ENCODE results near the gene GAK. TPM values are rescaled to one million over a fixed set of nuclear protein-coding genes. Genes with fewer than 3 reads are reported as not detected.

GAK gene
- total and polyA plus RNA-seq, 3 experiments from 2014 or later: 82.9 to 118 (median 112) TPM

GRCh38 chr4:886244-886643, 45.9 kb downstream of the GAK start:
- CTCF ChIA-PET: no interaction called here
- Histone ChIP-seq H3K4me1 (ENCODE audit: insufficient read depth, low read length) (no peaks in the 10 kb centered on the region), H3K27ac (ENCODE audit: low read depth, low read length) (no peak overlapping the region), H3K36me3 (ENCODE audit: insufficient read depth, low read length) (peaks cover 11% of the 10 kb centered on the region), H3K9me3 (ENCODE audit: low read length) (no peaks in the 10 kb centered on the region), H3K27me3 (ENCODE audit: insufficient read depth, low read length, poor library complexity, severe bottlenecking) (no peaks in the 10 kb centered on the region), H3K4me3 (ENCODE audit: low read length) (no peak overlapping the region)
- H3K4me1 Mint-ChIP-seq: no peaks in the 10 kb centered on the region
- no peak for DNase-seq
- H3K27ac Mint-ChIP-seq: peak overlapping the region in 1 of 8 donors; percentile 71
- no peak overlapping the region for H3K4me3 Mint-ChIP-seq
- no peaks in the 10 kb centered on the region for H3K9me3 Mint-ChIP-seq
- no peaks in the 10 kb centered on the region for H3K27me3 Mint-ChIP-seq
- peaks cover 0 to 79% (median 8%) of the 10 kb centered on the region in 3 donors for H3K36me3 Mint-ChIP-seq
- POLR2A ChIA-PET: no interaction called here

DNA sequence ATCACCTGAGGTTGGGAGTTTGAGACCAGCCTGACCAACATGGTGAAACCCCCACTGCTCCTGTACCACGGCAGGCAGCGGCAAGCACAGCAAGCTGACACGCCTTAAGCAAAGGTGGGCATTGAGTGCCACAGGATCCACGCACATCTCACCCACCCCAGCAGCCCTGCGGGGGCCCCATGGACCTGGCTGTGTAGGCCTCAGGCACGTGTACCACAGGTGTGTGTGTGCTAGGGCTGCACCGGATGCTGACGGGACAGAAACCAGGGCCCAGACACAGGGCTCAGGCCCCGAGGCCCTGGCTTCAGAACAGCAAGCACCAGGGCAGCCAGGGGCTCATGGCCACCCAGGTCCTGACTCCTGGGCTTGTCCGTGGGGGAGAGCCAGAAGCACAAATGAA, 46.8 kb downstream of the GAK start:
- ChIA-PET CTCF (no interaction called here), POLR2A (no interaction called here)
- Histone ChIP-seq H3K36me3 (ENCODE audit: insufficient read depth, low read length) (peaks cover 11% of the 10 kb centered on the region), H3K27me3 (ENCODE audit: insufficient read depth, low read length, poor library complexity, severe bottlenecking) (no peaks in the 10 kb centered on the region), H3K27ac (ENCODE audit: low read depth, low read length) (no peak overlapping the region), H3K4me3 (ENCODE audit: low read length) (no peak overlapping the region), H3K9me3 (ENCODE audit: low read length) (no peaks in the 10 kb centered on the region), H3K4me1 (ENCODE audit: insufficient read depth, low read length) (no peaks in the 10 kb centered on the region)
- no peaks in the 10 kb centered on the region for H3K9me3 Mint-ChIP-seq
- peaks cover 0 to 74% (median 8%) of the 10 kb centered on the region in 3 donors for H3K36me3 Mint-ChIP-seq
- H3K27ac Mint-ChIP-seq: no peak overlapping the region
- no peaks in the 10 kb centered on the region for H3K27me3 Mint-ChIP-seq
- H3K4me3 Mint-ChIP-seq: no peak overlapping the region
- peaks cover 2 to 3% (median 3%) of the 10 kb centered on the region in 3 donors for H3K4me1 Mint-ChIP-seq
- DNase-seq: no peak

GRCh38 chr4:884896-885295, 47.2 kb downstream of the GAK start:
- Mint-ChIP-seq H3K27ac (no peak overlapping the region), H3K4me3 (no peak overlapping the region), H3K27me3 (no peaks in the 10 kb centered on the region), H3K36me3 (peaks cover 0 to 72% (median 8%) of the 10 kb centered on the region in 3 donors), H3K4me1 (peaks cover 7% of the 10 kb centered on the region in 3 donors), H3K9me3 (no peaks in the 10 kb centered on the region)
- CTCF ChIA-PET: no interaction called here
- no peaks in the 10 kb centered on the region for H3K27me3 ChIP-seq (ENCODE audit: insufficient read depth, low read length, poor library complexity, severe bottlenecking)
- DNase-seq: no peak
- H3K9me3 ChIP-seq (ENCODE audit: low read length): no peaks in the 10 kb centered on the region
- peaks cover 4% of the 10 kb centered on the region for H3K4me1 ChIP-seq (ENCODE audit: insufficient read depth, low read length)
- H3K4me3 ChIP-seq (ENCODE audit: low read length): no peak overlapping the region
- peaks cover 13% of the 10 kb centered on the region for H3K36me3 ChIP-seq (ENCODE audit: insufficient read depth, low read length)
- POLR2A ChIA-PET: no interaction called here
- H3K27ac ChIP-seq (ENCODE audit: low read depth, low read length): no peak overlapping the region

DNA sequence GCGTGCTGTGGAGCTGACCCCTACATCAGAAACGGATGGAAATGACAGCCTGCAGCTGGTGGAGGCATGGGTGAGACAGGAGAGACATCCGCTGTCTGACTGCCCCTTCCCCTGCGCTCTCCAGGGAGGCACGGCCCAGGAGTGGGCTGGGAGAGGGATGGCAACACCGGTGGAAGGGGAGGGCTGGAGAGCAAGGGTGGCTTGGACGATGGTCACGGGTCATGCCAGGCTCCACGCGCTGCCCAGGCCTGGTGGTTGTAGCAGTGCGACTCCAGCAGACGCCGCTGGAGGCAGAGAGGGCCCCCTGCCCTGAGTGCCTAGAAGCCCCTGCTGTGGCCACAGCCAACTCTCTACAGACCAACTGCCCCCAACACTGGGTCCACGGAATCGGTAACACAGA, 47.9 kb downstream of the GAK start:
- no peak for DNase-seq
- H3K9me3 Mint-ChIP-seq: no peaks in the 10 kb centered on the region
- CTCF ChIA-PET: no interaction called here
- Histone ChIP-seq H3K9me3 (ENCODE audit: low read length) (no peaks in the 10 kb centered on the region), H3K27ac (ENCODE audit: low read depth, low read length) (no peak overlapping the region), H3K36me3 (ENCODE audit: insufficient read depth, low read length) (peaks cover 16% of the 10 kb centered on the region), H3K4me3 (ENCODE audit: low read length) (no peak overlapping the region), H3K4me1 (ENCODE audit: insufficient read depth, low read length) (peaks cover 10% of the 10 kb centered on the region), H3K27me3 (ENCODE audit: insufficient read depth, low read length, poor library complexity, severe bottlenecking) (no peaks in the 10 kb centered on the region)
- peaks cover 13 to 14% (median 13%) of the 10 kb centered on the region in 3 donors for H3K4me1 Mint-ChIP-seq
- H3K36me3 Mint-ChIP-seq: peaks cover 0 to 73% (median 8%) of the 10 kb centered on the region in 3 donors
- H3K27me3 Mint-ChIP-seq: no peaks in the 10 kb centered on the region
- peak overlapping the region in 1 of 7 donors; percentile 48 for H3K4me3 Mint-ChIP-seq
- peak overlapping the region in 1 of 8 donors; percentile 30 for H3K27ac Mint-ChIP-seq
- POLR2A ChIA-PET: no interaction called here

- peaks cover 20 to 21% (median 21%) of the 10 kb centered on the region in 3 donors for H3K4me1 Mint-ChIP-seq
- H3K9me3 Mint-ChIP-seq: no peaks in the 10 kb centered on the region
- Histone ChIP-seq H3K4me3 (ENCODE audit: low read length) (no peak overlapping the region), H3K27ac (ENCODE audit: low read depth, low read length) (no peak overlapping the region), H3K36me3 (ENCODE audit: insufficient read depth, low read length) (peaks cover 16% of the 10 kb centered on the region), H3K4me1 (ENCODE audit: insufficient read depth, low read length) (peaks cover 18% of the 10 kb centered on the region), H3K9me3 (ENCODE audit: low read length) (no peaks in the 10 kb centered on the region), H3K27me3 (ENCODE audit: insufficient read depth, low read length, poor library complexity, severe bottlenecking) (no peaks in the 10 kb centered on the region)
- CTCF ChIA-PET: no interaction called here
- no peak overlapping the region for H3K4me3 Mint-ChIP-seq
- no peak for DNase-seq
- POLR2A ChIA-PET: no interaction called here
- H3K27ac Mint-ChIP-seq: peak overlapping the region in 1 of 8 donors; percentile 30
- H3K36me3 Mint-ChIP-seq: peaks cover 0 to 76% (median 10%) of the 10 kb centered on the region in 3 donors
- H3K27me3 Mint-ChIP-seq: peaks cover 0 to 2% of the 10 kb centered on the region in 2 donors
Observed at GRCh38 chr4:883377-884095, 48.6 kb downstream of the GAK start.

DNA sequence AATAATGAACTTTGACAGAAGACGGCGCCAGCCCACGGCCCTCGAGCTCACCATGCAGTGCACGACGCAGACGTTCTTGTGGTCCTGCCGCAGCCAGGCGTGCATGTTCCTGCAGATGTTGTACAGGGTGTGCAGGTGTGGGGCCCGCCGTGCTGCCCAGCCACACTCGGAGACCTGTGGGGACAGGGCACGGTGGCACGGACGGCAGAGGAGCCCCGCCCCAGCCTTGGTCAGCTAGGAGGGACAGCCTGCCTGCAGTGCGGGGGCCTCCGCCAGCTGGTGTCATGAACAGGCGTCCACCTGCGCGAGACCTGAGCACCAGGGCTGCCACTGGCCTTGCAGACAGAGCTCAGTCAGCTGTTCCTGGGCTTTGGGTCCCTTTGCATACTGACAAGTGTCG, 49.5 kb downstream of the GAK start:
- CTCF ChIA-PET: no interaction called here
- H3K36me3 ChIP-seq (ENCODE audit: insufficient read depth, low read length): peaks cover 15% of the 10 kb centered on the region
- H3K36me3 Mint-ChIP-seq: peaks cover 0 to 71% (median 11%) of the 10 kb centered on the region in 3 donors

GRCh38 chr4:881709-882108, 50.4 kb downstream of the GAK start:
- Histone ChIP-seq H3K36me3 (ENCODE audit: insufficient read depth, low read length) (peaks cover 16% of the 10 kb centered on the region), H3K27ac (ENCODE audit: low read depth, low read length) (no peak overlapping the region), H3K4me1 (ENCODE audit: insufficient read depth, low read length) (peaks cover 24% of the 10 kb centered on the region), H3K27me3 (ENCODE audit: insufficient read depth, low read length, poor library complexity, severe bottlenecking) (no peaks in the 10 kb centered on the region), H3K9me3 (ENCODE audit: low read length) (no peaks in the 10 kb centered on the region), H3K4me3 (ENCODE audit: low read length) (no peak overlapping the region)
- Mint-ChIP-seq H3K27ac (no peak overlapping the region), H3K36me3 (peaks cover 0 to 69% (median 8%) of the 10 kb centered on the region in 3 donors), H3K4me1 (peaks cover 31 to 32% (median 31%) of the 10 kb centered on the region in 3 donors), H3K27me3 (peaks cover 0 to 3% of the 10 kb centered on the region in 2 donors), H3K9me3 (no peaks in the 10 kb centered on the region), H3K4me3 (no peak overlapping the region)
- no peak for DNase-seq
- POLR2A ChIA-PET: no interaction called here
- CTCF ChIA-PET: no interaction called here

More for the DNA sequence above, 49.5 kb downstream of the GAK start:
- H3K9me3 Mint-ChIP-seq: no peaks in the 10 kb centered on the region
- peaks cover 27 to 28% (median 28%) of the 10 kb centered on the region in 3 donors for H3K4me1 Mint-ChIP-seq
- H3K4me1 ChIP-seq (ENCODE audit: insufficient read depth, low read length): peaks cover 24% of the 10 kb centered on the region
- POLR2A ChIA-PET: no interaction called here
- peaks cover 0 to 3% of the 10 kb centered on the region in 2 donors for H3K27me3 Mint-ChIP-seq
- no peak overlapping the region for H3K4me3 ChIP-seq (ENCODE audit: low read length)
- no peak overlapping the region for H3K27ac ChIP-seq (ENCODE audit: low read depth, low read length)
- H3K27me3 ChIP-seq (ENCODE audit: insufficient read depth, low read length, poor library complexity, severe bottlenecking): no peaks in the 10 kb centered on the region
- DNase-seq: no peak
- H3K9me3 ChIP-seq (ENCODE audit: low read length): no peaks in the 10 kb centered on the region
- H3K4me3 Mint-ChIP-seq: no peak overlapping the region
- H3K27ac Mint-ChIP-seq: no peak overlapping the region

DNA sequence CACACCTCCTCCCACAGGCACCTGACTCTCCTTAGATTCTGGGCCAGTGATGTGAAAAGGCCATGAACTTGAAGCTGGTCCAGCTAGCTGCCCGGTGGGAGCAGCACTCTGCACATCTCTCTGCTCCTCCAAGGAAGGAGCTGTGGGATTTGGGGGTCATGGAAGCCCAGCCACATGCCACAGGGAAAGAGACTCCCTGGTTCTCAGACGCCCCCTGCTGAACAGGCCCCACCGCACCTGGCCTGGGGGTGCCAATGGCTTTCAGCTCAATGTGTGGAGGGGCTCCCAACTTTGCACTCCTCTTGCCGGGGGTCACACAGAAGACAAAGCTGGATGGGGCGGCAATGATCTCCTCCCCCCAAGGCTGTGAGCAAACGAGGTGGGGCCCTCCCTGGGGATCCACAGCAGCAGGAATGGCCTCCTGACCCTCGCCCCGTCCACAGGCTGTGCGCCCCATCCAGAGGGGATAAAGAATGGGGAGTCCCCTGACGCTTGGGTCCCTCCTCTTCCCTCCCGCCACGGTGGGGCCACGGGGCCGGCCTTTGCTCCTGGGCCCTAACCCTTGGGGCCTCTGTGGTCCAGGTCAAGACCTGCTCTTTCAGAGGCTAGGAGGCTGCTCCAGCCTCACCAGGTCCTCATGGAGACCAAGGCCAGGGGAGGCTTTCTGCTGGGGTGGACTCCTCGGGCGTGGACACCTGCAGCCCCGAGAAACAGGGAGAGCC, 51.3 kb downstream of the GAK start:
- Mint-ChIP-seq H3K4me1 (peaks cover 31 to 32% (median 31%) of the 10 kb centered on the region in 3 donors), H3K27me3 (peaks cover 0 to 3% of the 10 kb centered on the region in 2 donors), H3K9me3 (no peaks in the 10 kb centered on the region), H3K27ac (peak overlapping the region; percentile 91 to 100 (median 93)), H3K36me3 (peaks cover 0 to 71% (median 8%) of the 10 kb centered on the region in 3 donors), H3K4me3 (peak overlapping the region in 5 of 7 donors; percentile 40 to 89 (median 76))
- no peak for DNase-seq
- Histone ChIP-seq H3K27me3 (ENCODE audit: insufficient read depth, low read length, poor library complexity, severe bottlenecking) (no peaks in the 10 kb centered on the region), H3K36me3 (ENCODE audit: insufficient read depth, low read length) (peaks cover 18% of the 10 kb centered on the region), H3K4me1 (ENCODE audit: insufficient read depth, low read length) (peaks cover 24% of the 10 kb centered on the region), H3K4me3 (ENCODE audit: low read length) (no peak overlapping the region), H3K27ac (ENCODE audit: low read depth, low read length) (no peak overlapping the region), H3K9me3 (ENCODE audit: low read length) (no peaks in the 10 kb centered on the region)
- CTCF ChIA-PET: interaction anchor here (1.0 to 1.1 kb wide), 2 partner anchors 88 to 138 kb away, joined by 3 to 5 read pairs; no protein-coding TSS in a partner anchor
- POLR2A ChIA-PET: no interaction called here
